K562 (cell line): ENCODE results near the gene SLC27A6.

Experiments
- FOS ChIP-seq: IDR thresholded peaks from 3 replicates; pipeline ENCODE4 v1.6.1; 2011; ENCODE audit not compliant: insufficient read length; ENCODE audit errors: extremely low read depth
- MAFK ChIP-seq: IDR thresholded peaks from 2 replicates; pipeline ENCODE4 v1.6.1; 2011; ENCODE audit warnings: low read length, improper control_type of control experiment

- TF ChIP-seq FOS (no peak), MAFK (no peak)
Measured at GRCh38 chr5:128988476-128988875, 23.2 kb downstream of the SLC27A6 start.
